GM12891 (cell line): Measurements from ENCODE around the gene LCAT.

Experiments used
- DNase-seq: peaks from one replicate; pipeline ENCODE4 v3.0.0; 2011; ENCODE audit warnings: low spot score; ENCODE audit not compliant: insufficient read length
- FAIRE-seq: peaks from 2 replicates; lab custom pipeline; 2011; peaks lifted over from hg19 to GRCh38; lab: Jason Lieb, UNC
- PAX5 ChIP-seq: IDR thresholded peaks from 2 replicates; pipeline ENCODE4 v1.6.1; 2011; ENCODE audit warnings: low read length, moderate library complexity, mild to moderate bottlenecking; ENCODE audit not compliant: insufficient read depth, severe bottlenecking
- POLR2A ChIP-seq: IDR thresholded peaks from 2 replicates; pipeline ENCODE4 v1.6.1; 2011; ENCODE audit warnings: low read depth, low read length, control low read depth
- POLR2AphosphoS5 ChIP-seq: IDR thresholded peaks from 2 replicates; pipeline ENCODE4 v1.6.1; 2011; ENCODE audit warnings: low read depth, low read length, control low read depth
- POU2F2 ChIP-seq: IDR thresholded peaks from 2 replicates; pipeline ENCODE4 v1.6.1; 2011; ENCODE audit warnings: low read depth, mild to moderate bottlenecking, control low read depth, low read length, moderate library complexity
- SPI1 ChIP-seq: IDR thresholded peaks from 2 replicates; pipeline ENCODE4 v1.6.1; 2011; ENCODE audit warnings: low read depth, low read length, control low read depth
- TAF1 ChIP-seq: IDR thresholded peaks from 2 replicates; pipeline ENCODE4 v1.6.1; 2011; ENCODE audit warnings: low read depth, low read length, control low read depth

LCAT gene

GRCh38 chr16:67910158-67910557, 33.8 kb downstream of the LCAT start:
- DNase-seq (no peak), FAIRE-seq (no peak)
- no peak for TF ChIP-seq POU2F2
- no peak for TF ChIP-seq SPI1
- no peak for TF ChIP-seq POLR2AphosphoS5
- no peak for TF ChIP-seq TAF1
- TF ChIP-seq POLR2A: no peak
- no peak for TF ChIP-seq PAX5

DNA sequence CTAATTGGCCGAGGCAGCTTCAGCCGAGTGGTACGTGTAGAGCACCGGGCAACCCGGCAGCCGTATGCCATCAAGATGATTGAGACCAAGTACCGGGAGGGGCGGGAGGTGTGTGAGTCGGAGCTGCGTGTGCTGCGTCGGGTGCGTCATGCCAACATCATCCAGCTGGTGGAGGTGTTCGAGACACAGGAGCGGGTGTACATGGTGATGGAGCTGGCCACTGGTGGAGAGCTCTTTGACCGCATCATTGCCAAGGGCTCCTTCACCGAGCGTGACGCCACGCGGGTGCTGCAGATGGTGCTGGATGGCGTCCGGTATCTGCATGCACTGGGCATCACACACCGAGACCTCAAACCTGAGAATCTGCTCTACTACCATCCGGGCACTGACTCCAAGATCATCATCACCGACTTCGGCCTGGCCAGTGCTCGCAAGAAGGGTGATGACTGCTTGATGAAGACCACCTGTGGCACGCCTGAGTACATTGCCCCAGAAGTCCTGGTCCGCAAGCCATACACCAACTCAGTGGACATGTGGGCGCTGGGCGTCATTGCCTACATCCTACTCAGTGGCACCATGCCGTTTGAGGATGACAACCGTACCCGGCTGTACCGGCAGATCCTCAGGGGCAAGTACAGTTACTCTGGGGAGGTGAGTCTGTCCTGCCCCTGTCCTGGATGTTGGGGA, 34.7 kb downstream of the LCAT start:
- FAIRE-seq: no peak
- TF ChIP-seq POLR2AphosphoS5 (no peak), PAX5 (no peak), SPI1 (no peak), TAF1 (no peak), POU2F2 (no peak), POLR2A (no peak)
- DNase-seq: no peak

GRCh38 chr16:67907397-67908180, 36.3 kb downstream of the LCAT start:
- TF ChIP-seq TAF1 (no peak), POU2F2 (no peak), SPI1 (no peak), POLR2A (no peak), POLR2AphosphoS5 (no peak), PAX5 (no peak)
- DNase-seq: no peak
- no peak for FAIRE-seq

DNA sequence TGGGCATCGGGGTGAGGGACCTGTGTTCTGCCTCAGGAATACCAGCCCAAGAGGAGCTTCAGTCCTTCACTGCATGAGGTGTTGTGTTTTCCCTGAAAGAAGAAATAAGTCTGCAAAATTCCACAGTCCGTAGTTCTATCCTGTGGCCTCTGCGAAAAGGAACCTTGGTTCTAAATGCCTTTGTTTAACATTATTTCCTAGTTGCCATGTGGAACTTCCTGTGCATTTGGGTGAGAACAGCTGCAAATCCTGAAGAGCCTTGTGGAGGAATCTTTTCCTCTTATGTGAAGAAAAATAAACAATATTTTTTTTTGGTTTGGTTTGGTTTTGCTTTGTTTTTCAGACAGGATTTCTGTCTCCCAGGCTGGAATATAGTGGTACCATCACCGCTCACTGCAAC, 41.1 kb downstream of the LCAT start:
- TF ChIP-seq TAF1 (no peak), POU2F2 (no peak), POLR2AphosphoS5 (no peak), PAX5 (no peak), SPI1 (no peak), POLR2A (no peak)
- FAIRE-seq: no peak
- no peak for DNase-seq

DNA sequence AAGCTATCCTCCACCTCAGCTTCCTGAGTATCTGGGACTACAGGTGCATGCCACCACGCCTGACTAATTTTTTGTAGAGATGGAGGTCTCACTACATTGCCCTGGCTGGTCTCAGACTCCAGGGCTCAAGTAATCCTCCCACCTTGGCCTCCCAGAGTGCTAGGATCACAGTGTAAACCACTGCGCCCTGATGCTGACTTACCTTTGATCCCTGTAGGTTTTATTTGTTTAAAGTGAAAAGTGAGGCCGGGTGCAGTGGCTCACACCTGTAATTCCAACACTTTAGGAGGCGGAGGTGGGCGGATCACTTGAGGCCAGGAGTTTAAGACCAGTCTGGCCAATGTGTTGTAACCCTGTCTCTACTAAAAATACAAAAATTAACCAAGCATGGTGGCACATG, 42.2 kb downstream of the LCAT start:
- TF ChIP-seq SPI1: no peak
- no peak for DNase-seq
- no peak for FAIRE-seq

DNA sequence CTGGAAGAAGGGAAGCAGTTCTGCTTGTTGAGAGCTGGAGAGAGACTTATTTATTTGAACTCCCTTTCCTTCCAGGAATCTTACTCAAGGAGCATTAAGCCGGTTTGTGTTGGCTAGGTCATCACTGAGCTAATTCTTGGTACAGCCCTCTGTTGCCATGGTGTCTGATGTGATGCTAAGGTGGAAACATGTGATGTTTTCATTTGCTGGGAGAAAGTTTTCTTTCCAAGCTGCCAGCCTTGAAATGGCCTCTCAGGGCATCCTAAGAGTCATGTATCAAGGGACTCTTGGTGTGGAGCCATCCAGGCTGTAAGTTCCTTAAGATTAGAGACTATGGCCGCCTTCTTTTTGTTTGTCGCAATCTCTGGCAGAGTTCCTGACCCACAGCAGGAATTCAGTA, 46.7 kb downstream of the LCAT start:
- DNase-seq: no peak
- no peak for FAIRE-seq
- TF ChIP-seq TAF1: no peak
- no peak for TF ChIP-seq POU2F2
- TF ChIP-seq POLR2A: no peak
- no peak for TF ChIP-seq POLR2AphosphoS5
- no peak for TF ChIP-seq SPI1

DNA sequence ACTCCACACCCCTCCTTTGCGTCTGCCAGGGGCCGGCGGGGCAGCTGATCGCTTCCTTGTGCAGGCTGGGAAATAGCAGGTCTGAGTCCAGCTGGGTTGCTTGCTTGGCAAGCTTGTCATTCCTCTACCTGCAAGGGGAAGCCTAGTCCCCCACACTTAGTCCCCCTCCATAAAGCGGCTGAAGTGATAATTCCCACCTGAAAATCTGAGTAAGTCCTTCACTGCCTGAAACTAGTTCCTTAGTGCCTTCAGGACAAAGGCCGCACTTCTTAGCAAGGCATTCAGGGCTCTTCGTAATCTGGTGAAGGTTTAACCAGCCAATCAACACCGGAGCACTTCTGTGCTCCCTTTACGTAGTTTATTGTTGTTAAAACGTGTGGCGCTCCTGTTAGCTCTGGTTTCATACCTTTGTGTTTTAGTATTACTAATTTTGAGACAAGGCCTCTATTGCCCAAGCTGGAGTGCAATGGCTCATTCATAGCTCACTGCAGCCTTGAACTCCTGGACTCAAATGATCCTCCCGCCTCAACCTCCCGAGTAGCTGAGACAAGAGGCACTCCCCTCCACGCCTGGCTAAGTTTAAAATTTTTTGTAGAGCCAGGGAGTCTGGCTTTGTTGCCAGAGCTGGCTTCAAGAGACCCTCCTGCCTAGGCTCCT, 50.0 kb downstream of the LCAT start:
- TF ChIP-seq POLR2A (no peak), SPI1 (no peak), PAX5 (no peak), POU2F2 (no peak), POLR2AphosphoS5 (no peak), TAF1 (no peak)
- DNase-seq (no peak), FAIRE-seq (no peak)

DNA sequence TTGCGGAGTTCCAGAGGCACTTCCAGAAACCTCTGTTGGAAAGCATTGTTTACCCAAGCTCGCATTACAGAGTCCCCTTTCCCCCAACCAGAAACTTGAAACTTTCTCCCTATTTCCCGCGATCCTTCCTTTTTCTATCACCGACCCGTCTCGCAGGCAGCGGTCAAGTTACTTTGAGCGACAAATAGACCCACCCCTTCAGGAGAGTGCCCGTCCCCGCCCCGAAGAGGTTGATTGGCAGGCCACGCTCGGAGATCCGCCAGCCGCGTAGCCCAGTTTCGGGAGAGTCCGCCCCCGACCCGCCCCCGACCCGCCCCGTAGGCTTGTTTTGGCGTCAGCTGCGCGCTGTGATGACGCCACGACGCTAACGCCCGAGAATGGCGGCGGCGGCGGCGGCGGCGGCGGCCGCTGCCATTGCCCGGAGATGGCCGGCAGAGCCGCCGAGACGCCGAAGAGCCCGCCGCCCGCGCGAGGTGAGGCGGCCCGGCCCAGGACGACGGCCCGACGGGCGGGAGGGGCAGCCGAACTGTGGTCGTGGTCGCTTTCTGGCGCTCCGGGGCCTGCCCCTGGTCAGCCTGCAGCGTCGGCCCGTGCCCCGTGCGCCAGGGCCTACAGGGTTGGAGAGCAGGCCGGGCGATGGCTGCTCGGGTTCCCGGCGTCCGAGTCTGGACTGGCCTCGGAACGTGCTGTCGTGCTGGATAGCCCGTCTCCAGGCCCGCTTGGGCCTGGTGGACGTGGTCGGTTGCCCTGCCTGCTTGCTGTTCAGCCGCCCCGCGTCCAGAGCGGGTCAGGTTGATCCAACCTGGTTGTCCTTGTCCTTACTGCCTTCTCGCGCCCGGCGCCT, 50.8 kb downstream of the LCAT start, which contains the start of gene PSKH1:
Gene PSKH1 (plus strand): TSS at position 356 of the 844 bp plus-strand sequence. CDS start 15,496 bp downstream, outside the sequence.
- peak; percentile 59 for FAIRE-seq
- peak; percentile 39 for TF ChIP-seq POLR2A
- TF ChIP-seq SPI1: no peak
- peak; percentile 99 for DNase-seq

GRCh38 chr16:67892375-67892774, 51.5 kb downstream of the LCAT start:
- no peak for FAIRE-seq
- TF ChIP-seq POLR2AphosphoS5 (no peak), POLR2A (no peak), POU2F2 (no peak), SPI1 (no peak), PAX5 (no peak), TAF1 (no peak)
- no peak for DNase-seq
